ENCODE measurements around the gene ARMH3.

GRCh38 chr10:101923256-101923655 lies 132.7 kb downstream of the ARMH3 start:
- TF ChIP-seq CTCF (conservative IDR thresholded peaks at IDR 0.05) = no peak
- no peak for TF ChIP-seq EZH2 (IDR thresholded peaks at IDR 0.05; ENCODE audit: low read depth)

Measured in PC-9 (cell line).